GM12872 (cell line): ENCODE measurements around the gene C13orf46.

ENCODE experiments used
- CTCF ChIP-seq: IDR thresholded peaks from 3 replicates; pipeline ENCODE4 v1.5.1; 2011; ENCODE audit warnings: low read depth, mild to moderate bottlenecking, low read length, moderate library complexity; ENCODE audit not compliant: insufficient read depth

C13orf46 gene

GRCh38 chr13:114017966-114018365 is 44.1 kb upstream of the C13orf46 start:
- no peak for TF ChIP-seq CTCF

GRCh38 chr13:114017028-114017630 is 43.3 kb upstream of the C13orf46 start:
- no peak for TF ChIP-seq CTCF

GRCh38 chr13:114016321-114017027 is 42.6 kb upstream of the C13orf46 start:
- no peak for TF ChIP-seq CTCF

GRCh38 chr13:114015969-114016295 is 42.1 kb upstream of the C13orf46 start:
- no peak for TF ChIP-seq CTCF

GRCh38 chr13:114015111-114015968 is 41.5 kb upstream of the C13orf46 start:
- TF ChIP-seq CTCF = no peak

- no peak for TF ChIP-seq CTCF
These were observed 40.2 kb upstream of the C13orf46 start for GRCh38 chr13:114013952-114014629.

- TF ChIP-seq CTCF = no peak
These were observed 39.5 kb upstream of the C13orf46 start for GRCh38 chr13:114013336-114013735.
